HG03060 (cell line): ENCODE results near the gene ZCWPW2.

Experiments
- ATAC-seq: cut with Tn5 transposase; IDR thresholded peaks from one replicate; pipeline ENCODE4 v1.9.1; 2021; ENCODE audit warnings: low read depth, moderate number of reproducible peaks; ENCODE audit not compliant: unreplicated experiment

The ZCWPW2 gene

DNA sequence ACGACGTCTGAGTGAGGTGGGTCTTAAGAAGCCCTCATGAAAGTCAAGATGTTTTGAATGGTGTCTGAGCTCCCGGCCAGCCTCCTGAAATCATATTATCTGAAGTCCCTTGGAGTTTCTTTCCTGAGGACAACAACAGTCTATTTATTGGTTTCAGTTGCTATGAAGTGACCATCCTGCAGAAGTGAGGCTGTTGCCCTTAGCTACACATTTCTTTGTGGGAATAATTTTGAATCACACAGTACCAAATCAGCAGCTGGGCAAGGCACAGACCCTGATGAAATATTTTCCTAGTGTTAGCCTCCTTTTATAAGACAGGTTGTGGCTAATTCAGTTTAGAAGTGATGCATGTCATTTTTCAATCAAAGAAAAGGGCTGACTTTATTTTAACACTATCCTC, 220.8 kb downstream of the ZCWPW2 start:
- ATAC-seq: no peak

DNA sequence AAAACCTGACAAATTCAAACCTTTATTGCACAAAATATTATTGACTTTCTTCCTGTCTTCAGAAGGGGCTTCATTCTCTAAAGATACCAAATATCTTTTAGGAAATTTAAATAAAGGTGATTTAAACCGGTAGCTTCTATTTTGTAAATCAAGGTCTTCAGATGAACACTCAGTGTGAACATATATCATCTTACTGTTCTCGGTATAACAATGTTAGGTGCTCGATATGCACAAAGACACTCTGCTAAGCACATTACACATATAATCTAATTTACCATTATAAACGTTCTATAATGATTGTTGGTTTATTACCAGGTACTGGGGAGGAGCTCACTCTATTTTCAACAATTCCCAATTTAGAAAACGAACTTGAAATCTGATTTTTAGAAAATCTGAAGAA, 225.5 kb downstream of the ZCWPW2 start:
- ATAC-seq: no peak

DNA sequence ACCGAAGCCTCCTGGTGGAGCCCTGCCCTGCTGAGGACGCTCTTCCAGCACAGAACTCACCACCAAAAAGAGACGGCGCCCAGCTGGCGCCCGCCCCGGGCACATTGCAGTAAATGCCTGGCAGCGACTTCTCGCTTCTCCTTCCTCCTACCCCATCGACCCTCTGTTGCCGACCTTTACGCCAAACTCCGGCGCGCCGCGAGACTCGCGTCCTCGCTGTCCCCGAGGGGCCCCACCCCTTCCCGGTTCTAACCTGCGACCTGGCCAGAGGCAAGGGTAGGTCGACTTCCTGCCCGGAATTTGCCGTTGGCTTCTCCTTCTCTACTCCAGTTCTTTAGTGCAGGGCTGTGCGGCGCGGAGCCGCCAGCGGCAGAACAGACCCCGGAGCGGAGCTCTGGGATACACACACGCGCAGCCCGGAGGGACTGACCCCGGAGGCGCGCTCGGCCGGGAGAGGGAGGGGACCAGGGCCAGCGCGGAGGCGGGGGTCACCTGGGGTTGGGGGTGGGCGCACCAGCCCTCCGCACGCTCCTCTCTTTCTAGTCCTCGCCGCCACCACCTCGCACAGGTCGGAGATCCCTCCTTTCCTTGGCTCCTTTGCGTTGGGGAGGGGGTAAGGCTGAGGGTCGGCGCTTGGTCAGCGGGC, 226.7 kb downstream of the ZCWPW2 start:
- no peak for ATAC-seq
